ENCODE data around the gene TMEM271.

DNA sequence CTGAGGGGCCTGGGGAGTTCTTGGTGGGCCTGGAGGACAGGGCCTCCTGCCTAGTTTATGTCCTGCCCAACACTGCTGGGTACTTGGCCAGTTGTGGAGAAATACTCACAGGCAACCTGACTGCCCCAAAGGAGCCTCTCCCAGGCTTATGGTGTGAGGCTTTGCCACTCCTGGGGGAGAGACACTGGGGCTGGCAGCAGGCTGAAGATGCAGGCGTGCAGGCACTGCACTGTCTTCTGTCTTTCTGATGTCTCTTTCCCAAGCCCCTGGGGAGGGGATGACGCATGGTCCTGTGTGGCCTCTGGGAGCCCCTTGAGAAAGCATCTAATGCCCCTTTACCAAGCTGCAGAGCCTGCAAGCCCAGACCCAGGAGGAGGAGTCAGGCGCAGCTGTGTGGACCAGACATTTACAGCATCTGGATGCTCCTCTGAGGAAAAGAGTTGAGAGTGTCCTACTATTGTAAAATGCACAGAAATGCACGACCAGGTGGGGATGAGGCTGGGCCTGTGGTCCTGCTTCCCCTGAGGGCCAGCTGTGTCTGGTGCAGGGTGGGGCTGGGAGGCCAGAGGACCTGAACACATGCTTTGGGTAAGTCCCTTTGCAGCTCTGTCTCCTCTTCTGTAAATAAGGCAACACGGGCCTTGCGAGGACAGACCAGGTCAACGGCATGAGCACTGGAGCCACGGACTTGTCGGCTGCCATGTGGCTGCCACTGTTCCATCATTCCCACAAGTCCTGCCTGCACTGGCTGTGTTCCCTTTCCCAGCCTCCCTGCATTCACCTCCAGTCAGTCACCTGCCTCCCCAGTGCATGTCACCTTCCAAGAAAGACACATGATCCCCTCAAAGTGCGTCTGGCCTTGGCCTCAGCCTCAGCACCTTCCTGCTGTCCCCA, 8.4 kb downstream of the TMEM271 start:
- TF ChIP-seq, protein P1, sequence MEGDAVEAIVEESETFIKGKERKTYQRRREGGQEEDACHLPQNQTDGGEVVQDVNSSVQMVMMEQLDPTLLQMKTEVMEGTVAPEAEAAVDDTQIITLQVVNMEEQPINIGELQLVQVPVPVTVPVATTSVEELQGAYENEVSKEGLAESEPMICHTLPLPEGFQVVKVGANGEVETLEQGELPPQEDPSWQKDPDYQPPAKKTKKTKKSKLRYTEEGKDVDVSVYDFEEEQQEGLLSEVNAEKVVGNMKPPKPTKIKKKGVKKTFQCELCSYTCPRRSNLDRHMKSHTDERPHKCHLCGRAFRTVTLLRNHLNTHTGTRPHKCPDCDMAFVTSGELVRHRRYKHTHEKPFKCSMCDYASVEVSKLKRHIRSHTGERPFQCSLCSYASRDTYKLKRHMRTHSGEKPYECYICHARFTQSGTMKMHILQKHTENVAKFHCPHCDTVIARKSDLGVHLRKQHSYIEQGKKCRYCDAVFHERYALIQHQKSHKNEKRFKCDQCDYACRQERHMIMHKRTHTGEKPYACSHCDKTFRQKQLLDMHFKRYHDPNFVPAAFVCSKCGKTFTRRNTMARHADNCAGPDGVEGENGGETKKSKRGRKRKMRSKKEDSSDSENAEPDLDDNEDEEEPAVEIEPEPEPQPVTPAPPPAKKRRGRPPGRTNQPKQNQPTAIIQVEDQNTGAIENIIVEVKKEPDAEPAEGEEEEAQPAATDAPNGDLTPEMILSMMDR (IDR thresholded peaks at IDR 0.05; ENCODE audit: poor library complexity, severe bottlenecking), result no peak
- no peak for TF ChIP-seq POLR2AphosphoS5 (IDR thresholded peaks at IDR 0.05)
- TF ChIP-seq, protein P2, sequence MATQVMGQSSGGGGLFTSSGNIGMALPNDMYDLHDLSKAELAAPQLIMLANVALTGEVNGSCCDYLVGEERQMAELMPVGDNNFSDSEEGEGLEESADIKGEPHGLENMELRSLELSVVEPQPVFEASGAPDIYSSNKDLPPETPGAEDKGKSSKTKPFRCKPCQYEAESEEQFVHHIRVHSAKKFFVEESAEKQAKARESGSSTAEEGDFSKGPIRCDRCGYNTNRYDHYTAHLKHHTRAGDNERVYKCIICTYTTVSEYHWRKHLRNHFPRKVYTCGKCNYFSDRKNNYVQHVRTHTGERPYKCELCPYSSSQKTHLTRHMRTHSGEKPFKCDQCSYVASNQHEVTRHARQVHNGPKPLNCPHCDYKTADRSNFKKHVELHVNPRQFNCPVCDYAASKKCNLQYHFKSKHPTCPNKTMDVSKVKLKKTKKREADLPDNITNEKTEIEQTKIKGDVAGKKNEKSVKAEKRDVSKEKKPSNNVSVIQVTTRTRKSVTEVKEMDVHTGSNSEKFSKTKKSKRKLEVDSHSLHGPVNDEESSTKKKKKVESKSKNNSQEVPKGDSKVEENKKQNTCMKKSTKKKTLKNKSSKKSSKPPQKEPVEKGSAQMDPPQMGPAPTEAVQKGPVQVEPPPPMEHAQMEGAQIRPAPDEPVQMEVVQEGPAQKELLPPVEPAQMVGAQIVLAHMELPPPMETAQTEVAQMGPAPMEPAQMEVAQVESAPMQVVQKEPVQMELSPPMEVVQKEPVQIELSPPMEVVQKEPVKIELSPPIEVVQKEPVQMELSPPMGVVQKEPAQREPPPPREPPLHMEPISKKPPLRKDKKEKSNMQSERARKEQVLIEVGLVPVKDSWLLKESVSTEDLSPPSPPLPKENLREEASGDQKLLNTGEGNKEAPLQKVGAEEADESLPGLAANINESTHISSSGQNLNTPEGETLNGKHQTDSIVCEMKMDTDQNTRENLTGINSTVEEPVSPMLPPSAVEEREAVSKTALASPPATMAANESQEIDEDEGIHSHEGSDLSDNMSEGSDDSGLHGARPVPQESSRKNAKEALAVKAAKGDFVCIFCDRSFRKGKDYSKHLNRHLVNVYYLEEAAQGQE (IDR thresholded peaks at IDR 0.05; ENCODE audit: borderline replicate concordance), result no peak
- TF ChIP-seq EZH2 (IDR thresholded peaks at IDR 0.05; ENCODE audit: borderline replicate concordance, insufficient read depth, low read length, poor library complexity, severe bottlenecking), result no peak
- no peak for TF ChIP-seq TAF1 (IDR thresholded peaks at IDR 0.05; ENCODE audit: low read depth)
- no peak for TF ChIP-seq EP300 (conservative IDR thresholded peaks at IDR 0.05; ENCODE audit: poor library complexity, severe bottlenecking)
- TF ChIP-seq MXI1 (conservative IDR thresholded peaks at IDR 0.05; ENCODE audit: poor library complexity, severe bottlenecking), result no peak

Measured in neural cell (in vitro differentiated cells).